DND-41 (cell line): ENCODE data around the gene CDK13.

Experiments
- CTCF ChIP-seq: IDR thresholded peaks from 2 replicates; pipeline ENCODE4 v1.5.1; 2012; ENCODE audit warnings: borderline replicate concordance, low read length, moderate library complexity, mild to moderate bottlenecking; ENCODE audit not compliant: poor library complexity, severe bottlenecking; ENCODE audit errors: extremely low read depth
- EZH2 ChIP-seq: IDR thresholded peaks from 3 replicates; pipeline ENCODE4 v1.6.1; 2012; ENCODE audit warnings: borderline replicate concordance, low read depth, mild to moderate bottlenecking, moderate library complexity, low read length, inconsistent platforms; ENCODE audit not compliant: severe bottlenecking

GRCh38 chr7:40058636-40059035, 108.6 kb downstream of the CDK13 start:
- TF ChIP-seq CTCF (no peak), EZH2 (no peak)
